ENCODE measurements around the gene ZNF532.

Gene ZNF532

GRCh38 chr18:58866066-58866772, 1.5 kb downstream of the ZNF532 start (continued):
- TF ChIP-seq GLIS3 (CRISPR knock-in tag; IDR thresholded peaks at IDR 0.05), result no peak
- TF ChIP-seq ZC3H10 (CRISPR knock-in tag; IDR thresholded peaks at IDR 0.05), result no peak
- TF ChIP-seq, protein P1, sequence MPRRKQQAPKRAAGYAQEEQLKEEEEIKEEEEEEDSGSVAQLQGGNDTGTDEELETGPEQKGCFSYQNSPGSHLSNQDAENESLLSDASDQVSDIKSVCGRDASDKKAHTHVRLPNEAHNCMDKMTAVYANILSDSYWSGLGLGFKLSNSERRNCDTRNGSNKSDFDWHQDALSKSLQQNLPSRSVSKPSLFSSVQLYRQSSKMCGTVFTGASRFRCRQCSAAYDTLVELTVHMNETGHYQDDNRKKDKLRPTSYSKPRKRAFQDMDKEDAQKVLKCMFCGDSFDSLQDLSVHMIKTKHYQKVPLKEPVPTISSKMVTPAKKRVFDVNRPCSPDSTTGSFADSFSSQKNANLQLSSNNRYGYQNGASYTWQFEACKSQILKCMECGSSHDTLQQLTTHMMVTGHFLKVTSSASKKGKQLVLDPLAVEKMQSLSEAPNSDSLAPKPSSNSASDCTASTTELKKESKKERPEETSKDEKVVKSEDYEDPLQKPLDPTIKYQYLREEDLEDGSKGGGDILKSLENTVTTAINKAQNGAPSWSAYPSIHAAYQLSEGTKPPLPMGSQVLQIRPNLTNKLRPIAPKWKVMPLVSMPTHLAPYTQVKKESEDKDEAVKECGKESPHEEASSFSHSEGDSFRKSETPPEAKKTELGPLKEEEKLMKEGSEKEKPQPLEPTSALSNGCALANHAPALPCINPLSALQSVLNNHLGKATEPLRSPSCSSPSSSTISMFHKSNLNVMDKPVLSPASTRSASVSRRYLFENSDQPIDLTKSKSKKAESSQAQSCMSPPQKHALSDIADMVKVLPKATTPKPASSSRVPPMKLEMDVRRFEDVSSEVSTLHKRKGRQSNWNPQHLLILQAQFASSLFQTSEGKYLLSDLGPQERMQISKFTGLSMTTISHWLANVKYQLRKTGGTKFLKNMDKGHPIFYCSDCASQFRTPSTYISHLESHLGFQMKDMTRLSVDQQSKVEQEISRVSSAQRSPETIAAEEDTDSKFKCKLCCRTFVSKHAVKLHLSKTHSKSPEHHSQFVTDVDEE (CRISPR knock-in tag; IDR thresholded peaks at IDR 0.05), result no peak
- no peak for TF ChIP-seq OSR1 (CRISPR knock-in tag; IDR thresholded peaks at IDR 0.05)
- no peak for TF ChIP-seq RARB (CRISPR knock-in tag; IDR thresholded peaks at IDR 0.05)
- TF ChIP-seq TOX (CRISPR knock-in tag; IDR thresholded peaks at IDR 0.05; ENCODE audit: borderline replicate concordance), result no peak
- no peak for TF ChIP-seq ZFP30 (CRISPR knock-in tag; IDR thresholded peaks at IDR 0.05)
- no peak for TF ChIP-seq BACH2 (CRISPR knock-in tag; IDR thresholded peaks at IDR 0.05; ENCODE audit: borderline replicate concordance)

DNA sequence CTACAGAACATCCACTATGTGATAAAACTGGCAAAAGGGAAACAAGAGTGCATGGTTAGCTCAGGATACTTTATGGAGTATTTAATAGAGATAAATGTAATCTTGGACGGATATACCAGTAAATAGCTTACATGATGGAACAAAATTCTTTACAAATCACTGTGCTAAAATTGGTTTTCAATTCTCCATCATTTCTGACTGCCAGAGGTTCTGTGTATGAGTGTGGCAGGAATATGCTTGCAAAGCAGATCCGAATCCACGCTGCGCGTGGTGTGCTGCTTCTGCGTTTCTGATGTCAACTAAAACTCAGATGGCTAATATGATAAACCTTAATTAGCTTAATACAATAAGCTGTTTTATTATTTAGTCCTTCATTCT, 2.1 kb downstream of the ZNF532 start:
- TF ChIP-seq PPARA (CRISPR knock-in tag; IDR thresholded peaks at IDR 0.05; ENCODE audit: borderline replicate concordance), result no peak
- TF ChIP-seq ZC3H10 (CRISPR knock-in tag; IDR thresholded peaks at IDR 0.05), result no peak
- no peak for TF ChIP-seq TOX (CRISPR knock-in tag; IDR thresholded peaks at IDR 0.05; ENCODE audit: borderline replicate concordance)
- no peak for TF ChIP-seq BACH2 (CRISPR knock-in tag; IDR thresholded peaks at IDR 0.05; ENCODE audit: borderline replicate concordance)
- TF ChIP-seq CSRNP3 (CRISPR knock-in tag; IDR thresholded peaks at IDR 0.05), result no peak
- TF ChIP-seq GLIS3 (CRISPR knock-in tag; IDR thresholded peaks at IDR 0.05), result no peak
- TF ChIP-seq, protein P2, sequence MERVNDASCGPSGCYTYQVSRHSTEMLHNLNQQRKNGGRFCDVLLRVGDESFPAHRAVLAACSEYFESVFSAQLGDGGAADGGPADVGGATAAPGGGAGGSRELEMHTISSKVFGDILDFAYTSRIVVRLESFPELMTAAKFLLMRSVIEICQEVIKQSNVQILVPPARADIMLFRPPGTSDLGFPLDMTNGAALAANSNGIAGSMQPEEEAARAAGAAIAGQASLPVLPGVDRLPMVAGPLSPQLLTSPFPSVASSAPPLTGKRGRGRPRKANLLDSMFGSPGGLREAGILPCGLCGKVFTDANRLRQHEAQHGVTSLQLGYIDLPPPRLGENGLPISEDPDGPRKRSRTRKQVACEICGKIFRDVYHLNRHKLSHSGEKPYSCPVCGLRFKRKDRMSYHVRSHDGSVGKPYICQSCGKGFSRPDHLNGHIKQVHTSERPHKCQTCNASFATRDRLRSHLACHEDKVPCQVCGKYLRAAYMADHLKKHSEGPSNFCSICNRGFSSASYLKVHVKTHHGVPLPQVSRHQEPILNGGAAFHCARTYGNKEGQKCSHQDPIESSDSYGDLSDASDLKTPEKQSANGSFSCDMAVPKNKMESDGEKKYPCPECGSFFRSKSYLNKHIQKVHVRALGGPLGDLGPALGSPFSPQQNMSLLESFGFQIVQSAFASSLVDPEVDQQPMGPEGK (CRISPR knock-in tag; IDR thresholded peaks at IDR 0.05; ENCODE audit: borderline replicate concordance), result no peak
- TF ChIP-seq ZNF565 (CRISPR knock-in tag; conservative IDR thresholded peaks at IDR 0.05; ENCODE audit: low read depth), result no peak
- no peak for TF ChIP-seq ARNTL (CRISPR knock-in tag; IDR thresholded peaks at IDR 0.05; ENCODE audit: borderline replicate concordance, low read depth)
- no peak for TF ChIP-seq POU6F1 (CRISPR knock-in tag; IDR thresholded peaks at IDR 0.05; ENCODE audit: borderline replicate concordance, low read depth)
- no peak for TF ChIP-seq ZFP30 (CRISPR knock-in tag; IDR thresholded peaks at IDR 0.05)
- TF ChIP-seq ISL1 (CRISPR knock-in tag; IDR thresholded peaks at IDR 0.05), result no peak
- TF ChIP-seq SNAI2 (CRISPR knock-in tag; IDR thresholded peaks at IDR 0.05), result no peak
- ATAC-seq, result no peak

GRCh38 chr18:58867281-58867961, 2.7 kb downstream of the ZNF532 start:
- TF ChIP-seq ZNF8 (CRISPR knock-in tag; IDR thresholded peaks at IDR 0.05) (no peak), ZFP30 (CRISPR knock-in tag; IDR thresholded peaks at IDR 0.05) (no peak)
- no peak for ATAC-seq

GRCh38 chr18:58868440-58868839, 3.8 kb downstream of the ZNF532 start:
- TF ChIP-seq ZNF8 (CRISPR knock-in tag; IDR thresholded peaks at IDR 0.05), result peak; percentile 99
- TF ChIP-seq, protein P1 (CRISPR knock-in tag; IDR thresholded peaks at IDR 0.05), result no peak
- ATAC-seq, result no peak

Data from SK-N-SH treated with all-trans-retinoic acid at 6 μM for 48 hours (cell line).